Central memory CD4-positive, alpha-beta T cell (primary cell): ENCODE data around the gene INTS7.
A peak's percentile ranks its signal among the peaks of the same experiment; 100 is the strongest.
"Not testable (repeated sequence)": the region's sequence is repeated elsewhere in the genome, so short reads cannot be mapped to it uniquely, and the experiment has no call there.

Experiments used
- DNase-seq: peaks from one replicate; pipeline ENCODE4 v3.0.0; 2022

INTS7 gene

DNA sequence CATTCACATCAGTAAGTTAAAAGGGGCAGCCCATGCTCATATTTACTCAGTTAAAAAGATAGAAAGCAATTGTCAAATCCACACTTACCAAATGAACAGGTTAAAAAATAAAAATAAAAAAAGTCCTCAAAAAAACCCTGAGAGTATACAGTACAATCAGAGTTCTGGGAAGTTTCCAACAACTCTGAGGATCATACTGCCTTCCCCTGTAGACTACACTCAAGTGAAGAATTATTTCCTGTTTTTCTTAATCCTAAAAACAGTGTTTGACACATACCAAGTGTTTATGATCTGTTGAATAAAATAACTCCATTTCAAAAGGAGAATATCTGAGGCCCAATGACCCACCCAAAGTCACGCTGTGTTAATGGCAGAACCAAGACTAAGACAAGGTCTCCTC lies 61.8 kb downstream of the INTS7 start:
- no peak for DNase-seq

GRCh38 chr1:211968200-211968834 lies 67.0 kb downstream of the INTS7 start:
- no peak for DNase-seq

GRCh38 chr1:211967704-211968103 lies 67.7 kb downstream of the INTS7 start:
- DNase-seq: no peak

DNA sequence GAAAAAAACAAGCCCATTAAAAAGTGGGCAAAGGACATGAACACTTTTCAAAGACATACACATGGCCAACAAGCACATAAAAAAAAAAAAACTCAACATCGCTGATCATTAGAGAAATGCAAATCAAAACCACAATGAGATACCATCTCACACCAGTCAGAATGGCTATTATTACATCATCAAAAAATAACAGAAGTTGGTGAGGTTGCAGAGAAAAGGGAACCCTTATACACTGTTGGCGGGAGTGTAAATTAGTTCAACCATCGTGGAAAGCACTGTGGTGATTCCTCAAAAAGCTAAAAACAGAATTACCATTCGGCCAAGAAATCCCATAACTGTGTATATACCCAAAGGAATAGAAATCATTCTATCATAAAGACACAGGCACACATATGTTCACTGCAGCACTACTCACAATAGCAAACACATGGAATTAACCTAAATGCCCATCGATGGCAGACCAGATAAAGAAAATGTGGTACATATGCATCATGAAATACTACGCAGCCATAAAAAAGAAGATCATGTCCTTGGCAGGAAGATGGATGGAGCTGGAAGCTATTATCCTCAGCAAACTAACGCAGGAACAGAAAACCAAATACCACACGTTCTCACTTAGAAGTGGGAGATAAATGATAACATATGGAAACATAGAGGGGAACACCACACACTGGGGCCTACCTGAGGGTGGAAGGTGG lies 70.1 kb downstream of the INTS7 start:
- DNase-seq: no peak

- no peak for DNase-seq
Observed at GRCh38 chr1:211959680-211960079, 75.7 kb downstream of the INTS7 start.

DNA sequence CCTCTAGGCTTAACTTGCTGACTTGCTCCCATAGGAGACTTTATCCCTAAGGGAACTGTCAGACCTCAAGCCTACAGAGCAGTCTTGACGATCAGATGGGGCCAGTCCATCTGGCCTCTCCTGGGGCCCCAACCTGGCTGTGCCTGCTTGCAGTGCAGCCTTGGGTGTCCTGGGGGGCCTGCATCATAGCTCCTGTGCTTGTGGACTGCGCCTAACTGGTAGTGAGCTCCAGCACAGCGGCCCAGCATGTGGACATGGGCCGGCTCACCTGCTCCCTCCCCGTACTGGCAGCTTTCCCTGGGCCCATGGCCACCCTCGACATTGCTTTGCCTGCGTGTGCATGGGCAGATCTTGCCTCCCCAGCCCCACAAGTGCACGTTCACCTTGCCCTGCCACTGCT lies 76.1 kb downstream of the INTS7 start:
- DNase-seq: no peak

DNA sequence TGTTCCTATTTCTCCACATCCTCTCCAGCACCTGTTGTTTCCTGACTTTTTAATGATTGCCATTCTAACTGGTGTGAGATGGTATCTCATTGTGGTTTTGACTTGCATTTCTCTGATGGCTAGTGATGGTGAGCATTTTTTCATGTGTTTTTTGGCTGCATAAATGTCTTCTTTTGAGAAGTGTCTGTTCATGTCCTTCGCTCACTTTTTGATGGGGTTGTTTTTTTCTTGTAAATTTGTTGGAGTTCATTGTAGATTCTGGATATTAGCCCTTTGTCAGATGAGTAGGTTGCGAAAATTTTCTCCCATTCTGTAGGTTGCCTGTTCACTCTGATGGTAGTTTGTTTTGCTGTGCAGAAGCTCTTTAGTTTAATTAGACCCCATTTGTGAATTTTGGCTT lies 81.3 kb downstream of the INTS7 start:
- not testable (repeated sequence) for DNase-seq

DNA sequence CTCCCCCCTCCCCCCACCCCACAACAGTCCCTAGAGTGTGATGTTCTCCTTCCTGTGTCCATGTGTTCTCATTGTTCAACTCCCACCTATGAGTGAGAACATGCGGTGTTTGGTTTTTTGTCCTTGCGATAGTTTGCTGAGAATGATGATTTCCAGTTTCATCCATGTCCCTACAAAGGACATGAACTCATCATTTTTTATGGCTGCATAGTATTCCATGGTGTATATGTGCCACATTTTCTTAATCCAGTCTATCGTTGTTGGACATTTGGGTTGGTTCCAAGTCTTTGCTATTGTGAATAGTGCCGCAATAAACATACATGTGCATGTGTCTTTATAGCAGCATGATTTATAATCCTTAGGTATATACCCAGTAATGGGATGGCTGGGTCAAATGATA lies 81.8 kb downstream of the INTS7 start:
- DNase-seq: not testable (repeated sequence)

DNA sequence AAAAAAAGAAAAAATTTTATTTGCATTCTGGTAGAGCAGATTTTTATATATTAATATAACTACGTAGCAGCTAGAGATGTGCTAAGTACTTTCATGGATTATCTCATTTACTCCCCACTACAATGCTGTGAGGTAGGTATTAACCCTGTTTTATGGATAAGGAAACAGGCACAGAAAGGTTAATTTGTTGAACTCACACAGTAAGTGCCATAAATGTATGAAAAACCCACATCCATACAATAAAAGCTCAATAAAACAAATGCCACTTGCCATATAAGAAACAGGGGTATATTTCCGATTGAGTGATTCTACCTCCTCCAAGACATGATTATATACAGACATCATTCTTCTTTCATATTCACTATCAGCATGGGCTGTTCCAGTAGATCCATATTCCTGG lies 83.1 kb downstream of the INTS7 start:
- no peak for DNase-seq

- DNase-seq: no peak
Observed at GRCh38 chr1:211951856-211952255, 83.5 kb downstream of the INTS7 start.

DNA sequence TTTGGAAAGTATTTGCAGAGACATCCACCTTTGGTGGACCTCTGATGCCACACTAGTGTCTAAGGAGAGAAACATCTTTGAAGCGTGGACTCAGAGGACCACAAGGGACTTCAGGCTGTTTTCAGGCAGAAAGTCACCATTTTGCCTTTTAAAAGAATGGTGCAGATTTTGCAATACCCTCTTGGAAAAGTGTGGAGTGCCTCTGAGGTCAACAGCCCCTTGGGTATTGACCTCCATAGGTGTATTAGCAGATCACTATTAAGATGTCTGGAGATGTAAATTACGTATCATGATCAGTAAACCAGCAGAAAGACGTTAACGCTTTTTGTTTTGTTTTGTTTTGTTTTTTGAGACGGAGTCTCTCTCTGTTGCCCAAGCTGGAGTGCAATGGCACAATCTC lies 87.0 kb downstream of the INTS7 start:
- DNase-seq: no peak

DNA sequence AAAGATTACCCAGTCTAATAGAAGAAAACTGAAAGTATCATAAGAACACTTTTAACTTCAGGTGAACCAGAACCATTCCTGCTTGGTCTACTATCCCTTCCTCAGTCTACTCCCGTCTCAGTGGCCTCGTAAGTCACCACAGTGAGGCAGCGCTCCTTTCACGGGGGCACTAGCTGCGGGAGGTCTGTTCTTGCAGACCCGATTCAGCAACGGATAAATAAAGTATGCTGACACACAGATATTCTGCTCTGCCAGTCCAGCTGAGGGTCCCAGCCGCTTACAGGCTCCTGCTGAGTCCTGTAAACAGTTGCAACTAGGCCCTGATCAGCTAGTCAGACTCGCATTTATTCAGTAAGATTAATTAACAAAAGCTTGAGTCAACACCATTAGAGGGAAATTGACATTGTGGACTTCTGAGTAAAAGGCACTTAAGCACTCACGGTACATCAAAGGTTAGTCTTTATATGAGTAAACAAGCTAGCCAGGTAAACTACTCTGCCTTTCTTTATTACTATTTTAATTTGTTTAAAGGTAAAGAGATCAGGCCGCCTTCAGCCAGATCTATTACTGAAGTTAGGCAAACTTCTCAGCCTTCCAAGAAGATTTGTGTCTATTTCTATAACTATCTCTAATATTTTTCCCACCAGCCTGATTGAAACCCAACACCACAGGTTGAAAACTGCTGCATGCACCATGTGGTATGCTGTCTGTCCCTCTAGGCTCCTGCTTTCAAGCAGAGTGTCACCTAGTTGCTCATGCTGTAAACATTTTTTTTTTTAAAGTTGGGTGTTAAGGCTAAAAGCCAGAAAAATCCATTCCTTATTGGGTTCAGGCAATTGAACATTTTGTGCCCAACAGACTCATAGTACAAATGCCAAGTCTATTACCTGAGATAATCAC lies 87.7 kb downstream of the INTS7 start:
- no peak for DNase-seq

DNA sequence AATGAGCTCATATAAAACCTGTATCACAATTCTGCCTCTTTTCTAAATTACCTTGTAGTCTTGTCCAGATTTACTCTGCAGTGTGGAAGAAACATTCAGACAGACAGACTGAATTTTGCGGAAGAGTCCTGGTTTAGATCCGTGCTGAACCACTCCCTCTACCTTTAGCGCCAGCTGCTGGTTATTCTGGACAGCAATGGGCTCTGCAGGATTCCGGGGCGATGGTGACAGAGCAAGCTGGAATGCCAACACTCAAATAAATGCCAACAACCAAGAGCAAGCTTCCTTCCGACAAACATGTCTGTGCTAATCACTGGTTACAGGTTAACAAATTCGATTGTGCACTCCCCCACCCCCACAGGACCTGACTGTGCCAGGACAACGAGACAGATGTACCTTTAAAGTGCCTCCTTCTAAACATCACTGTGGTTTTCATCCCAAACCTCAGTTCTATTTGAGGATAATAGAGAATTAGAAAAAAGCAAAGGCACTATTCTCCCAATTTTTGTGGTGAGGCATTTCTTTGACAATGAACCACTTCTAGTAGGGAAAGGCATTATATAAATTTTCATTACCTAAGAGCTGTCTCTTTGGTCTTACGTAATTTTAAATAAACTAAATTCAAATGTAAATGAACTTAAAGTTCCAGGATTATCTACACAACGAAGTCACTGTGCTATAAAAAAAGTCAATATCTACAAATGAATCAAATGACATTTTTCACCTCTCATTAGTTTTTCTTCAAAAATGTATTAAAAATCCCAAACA lies 90.4 kb downstream of the INTS7 start:
- DNase-seq: no peak

DNA sequence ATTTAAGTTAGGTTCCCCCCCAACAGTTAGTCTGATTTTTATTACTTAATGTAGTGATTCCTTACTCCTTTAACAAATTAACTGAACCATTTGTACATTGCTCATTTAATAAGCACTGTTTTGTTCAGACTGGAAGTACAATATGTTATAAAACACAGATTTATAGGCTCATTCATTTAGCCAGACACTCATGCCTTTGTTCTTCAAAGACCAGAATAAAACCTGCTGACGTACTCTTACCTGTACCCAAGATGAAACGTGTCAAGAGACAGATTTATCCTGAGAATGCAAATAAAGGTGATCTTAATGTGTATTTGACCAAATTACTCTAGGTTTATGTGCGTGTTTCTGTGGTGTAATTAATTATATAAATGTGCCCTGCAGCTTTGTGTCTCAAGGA lies 92.8 kb downstream of the INTS7 start:
- no peak for DNase-seq

- DNase-seq: no peak
Observed at GRCh38 chr1:211939876-211940468, 95.4 kb downstream of the INTS7 start.

GRCh38 chr1:211938561-211938997 lies 96.8 kb downstream of the INTS7 start:
- peak; percentile 4 for DNase-seq

DNA sequence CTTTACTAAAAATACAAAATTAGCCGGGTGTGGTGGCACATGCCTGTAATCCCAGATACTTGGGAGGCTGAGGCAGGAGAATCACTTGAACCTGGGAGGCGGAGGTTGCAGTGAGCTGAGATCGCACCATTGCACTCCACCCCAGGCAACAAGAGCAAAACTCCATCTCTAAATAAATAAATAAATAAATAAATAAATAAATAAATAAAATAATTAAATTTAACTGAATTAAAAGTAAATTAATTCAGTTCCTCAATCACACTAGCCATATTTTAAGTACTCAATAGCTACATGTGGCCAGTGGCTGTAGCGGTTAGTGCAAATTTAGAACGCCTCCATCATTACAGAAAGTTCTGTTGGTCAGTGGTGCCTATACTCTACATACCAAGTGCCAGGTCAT lies 97.9 kb downstream of the INTS7 start:
- not testable (repeated sequence) for DNase-seq

DNA sequence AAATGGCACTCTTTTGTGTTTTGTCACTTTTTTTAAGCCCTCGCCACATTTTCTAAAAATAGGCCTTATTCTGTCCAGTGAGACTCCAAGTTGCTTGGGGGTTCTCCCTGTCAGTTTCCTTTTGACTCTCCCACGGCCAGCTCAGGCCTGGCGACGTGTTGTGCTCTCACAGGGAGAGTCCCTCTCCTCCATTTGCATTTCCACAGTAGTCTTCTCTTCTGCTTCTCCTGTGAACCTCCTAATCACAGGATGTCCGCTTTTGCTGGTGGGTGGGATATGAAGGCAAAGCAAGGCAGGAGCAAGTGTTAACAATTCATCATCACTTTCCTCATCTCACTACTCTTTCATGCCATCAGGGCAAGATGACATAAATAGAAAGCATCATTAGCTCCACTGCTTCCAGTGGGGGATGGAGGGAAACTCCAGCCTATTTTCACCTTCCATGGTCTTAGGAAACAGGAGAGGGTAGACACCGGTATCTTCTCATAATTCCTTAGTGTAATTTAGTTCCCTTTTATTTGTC lies 99.8 kb downstream of the INTS7 start:
- DNase-seq: no peak

DNA sequence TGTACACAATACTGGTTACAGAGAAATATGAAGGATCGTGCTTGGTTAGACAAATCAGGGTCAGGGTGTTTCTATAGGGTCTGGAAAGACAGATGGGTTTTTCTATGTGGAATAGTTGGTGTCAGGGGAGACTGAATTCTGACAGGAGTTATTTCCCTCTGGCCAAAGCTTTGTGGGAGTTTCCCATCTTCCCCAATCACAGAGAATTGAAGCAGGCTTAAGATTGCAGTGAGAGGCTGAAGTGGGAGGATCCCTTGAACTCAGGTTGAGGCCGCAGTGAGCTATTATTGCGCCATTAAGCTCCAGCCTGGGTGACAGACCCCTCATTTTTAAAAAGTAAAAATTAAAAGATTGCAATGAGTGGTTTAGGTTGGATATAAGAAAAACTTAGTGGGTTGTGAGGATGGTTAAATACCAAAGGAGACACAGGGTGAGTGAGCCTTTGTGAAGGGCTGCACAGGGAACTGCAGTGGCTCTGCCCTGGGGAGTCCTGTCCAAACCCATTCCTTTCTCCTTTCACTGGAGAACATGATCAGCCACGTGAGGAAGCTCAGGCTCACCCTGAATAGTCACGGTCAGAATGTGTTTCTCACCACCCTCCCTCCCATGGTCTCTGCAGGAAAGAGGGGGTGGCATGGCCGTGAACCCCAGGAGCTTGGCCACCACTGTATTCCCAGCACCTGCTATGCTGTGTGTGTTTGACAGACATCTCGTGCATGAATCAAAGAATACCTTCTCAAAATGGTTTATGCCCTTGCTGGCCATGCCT lies 101.2 kb downstream of the INTS7 start:
- no peak for DNase-seq

- DNase-seq: no peak
Observed at GRCh38 chr1:211932933-211933254, 102.5 kb downstream of the INTS7 start.

- DNase-seq: no peak
Observed at GRCh38 chr1:211932231-211932932, 103.0 kb downstream of the INTS7 start.
